VCaP (cell line): ENCODE measurements around the gene COPZ1.

Experiments
- H3K27ac ChIP-seq: fragments of 450-650 bp; 2 replicates; pipeline ENCODE4 v1.5.1; 2017
- CTCF ChIP-seq: fragments of 450-650 bp; conservative IDR thresholded peaks from 2 replicates; pipeline ENCODE4 v1.5.1; 2017; ENCODE audit warnings: mild to moderate bottlenecking, moderate library complexity

Gene COPZ1

GRCh38 chr12:54381136-54381535, 56.2 kb downstream of the COPZ1 start:
- no peak for TF ChIP-seq CTCF
- H3K27ac ChIP-seq: no peak overlapping the region

- TF ChIP-seq CTCF: no peak
- no peak overlapping the region for H3K27ac ChIP-seq
These were observed 58.2 kb downstream of the COPZ1 start for GRCh38 chr12:54383041-54383609.

GRCh38 chr12:54384591-54385041, 59.7 kb downstream of the COPZ1 start, which contains the start of gene ZNF385A:
Gene ZNF385A, minus strand, starts transcription at chr12:54384733. Its CDS starts 219 bp downstream, at chr12:54384514.
- peak within 1 kb of the TSS; percentile 95 for H3K27ac ChIP-seq
- TF ChIP-seq CTCF: no peak

GRCh38 chr12:54385251-54385914, 60.5 kb downstream of the COPZ1 start:
- TF ChIP-seq CTCF: no peak
- H3K27ac ChIP-seq: peak overlapping the region; percentile 95

- peak overlapping the region; percentile 95 for H3K27ac ChIP-seq
- TF ChIP-seq CTCF: no peak
These were observed 61.6 kb downstream of the COPZ1 start for GRCh38 chr12:54386403-54387113.

- no peak for TF ChIP-seq CTCF
- H3K27ac ChIP-seq: peak overlapping the region; percentile 95
These were observed 62.2 kb downstream of the COPZ1 start for GRCh38 chr12:54387114-54387467.
